Right renal cortex interstitium (tissue), 3 donors: ENCODE measurements around the gene SLC44A3. TPM values are rescaled to one million over a fixed set of nuclear protein-coding genes. Genes with fewer than 3 reads are reported as not detected.

Experiments used
- DNase-seq, 3 donors: peaks; one replicate each; pipeline ENCODE4 v3.0.0-alpha.2; 2013; ENCODE audit warnings: low read depth in 3 of 3, low spot score in 2 of 3
- polyA plus RNA-seq, 3 donors: library from polyadenylated mRNA; unstranded; fragments of 120-200 nt; gene quantifications; one replicate each; pipeline ENCODE4 v1.2.1, GENCODE V29; 2013; ENCODE audit not compliant: insufficient read length in 3 of 3

Gene SLC44A3
- polyA plus RNA-seq, 3 donors, result 83.5 to 123 (median 88.6) TPM

DNA sequence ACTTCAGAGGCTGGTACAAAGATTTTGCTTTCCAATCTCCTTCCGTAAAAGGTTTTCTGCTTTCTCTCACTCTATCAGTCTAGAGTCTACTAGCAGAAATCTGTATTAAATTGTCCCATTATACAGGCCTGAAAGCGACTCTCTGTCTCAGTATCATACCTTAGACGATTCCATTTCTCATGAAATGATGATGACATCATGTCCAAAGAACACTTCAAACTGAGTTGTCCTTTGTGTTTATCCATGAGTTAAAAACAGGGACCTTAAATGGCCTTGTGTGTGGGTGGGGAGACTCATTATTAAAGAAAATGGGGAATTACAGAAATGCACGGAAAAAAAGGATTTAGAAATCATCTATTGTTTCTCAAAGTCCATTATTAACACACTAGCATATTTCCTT, 21.0 kb upstream of the SLC44A3 start:
- no peak for DNase-seq

DNA sequence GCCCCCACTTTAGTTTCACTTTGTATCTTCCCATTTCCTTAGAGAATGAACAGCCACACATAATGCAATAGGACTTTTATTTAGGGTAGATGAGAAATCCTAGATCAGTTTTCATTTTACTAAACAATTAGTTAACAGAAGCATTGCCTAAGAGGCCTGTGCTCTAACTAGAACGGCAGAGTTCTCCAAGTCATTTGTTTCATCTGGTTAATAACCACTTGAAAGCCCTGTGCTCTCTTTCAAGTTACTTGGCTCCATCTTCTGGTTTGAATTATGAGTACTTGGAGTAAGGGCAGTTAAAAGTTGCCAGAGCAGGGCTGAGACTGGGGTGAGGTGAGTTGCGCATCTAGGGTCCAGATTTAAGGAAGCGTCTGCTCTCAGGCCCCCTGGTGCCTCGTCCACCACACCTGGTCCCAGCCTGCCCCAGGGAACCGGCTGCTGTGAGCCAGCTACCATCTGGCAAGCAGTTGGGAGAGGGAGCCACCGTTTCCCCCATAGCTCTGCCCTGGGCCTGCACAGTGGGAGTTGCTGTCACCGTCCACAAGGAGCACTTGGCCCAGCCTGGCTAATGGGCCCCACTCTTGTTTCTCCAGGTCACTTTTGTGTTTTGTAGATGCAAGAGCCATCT, 18.1 kb upstream of the SLC44A3 start:
- DNase-seq, result no peak

DNA sequence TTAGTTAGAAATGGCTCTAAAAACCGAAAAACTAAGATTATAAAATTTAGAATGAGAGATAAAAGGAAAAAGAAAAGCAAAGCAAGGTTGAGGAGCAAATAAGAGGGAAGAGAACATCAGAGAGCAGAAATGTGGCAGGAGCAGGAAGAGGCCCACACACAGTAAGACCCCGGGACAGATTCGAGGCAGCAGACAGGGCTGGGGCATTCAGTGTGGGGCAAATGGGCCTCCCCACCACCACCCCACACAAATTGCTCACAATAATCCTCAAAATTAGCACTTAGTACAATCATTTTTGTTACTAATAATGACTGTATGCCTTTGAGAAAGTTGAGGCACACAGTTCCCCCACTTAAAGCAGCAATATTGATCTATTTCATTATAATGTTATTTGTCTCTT, 17.1 kb upstream of the SLC44A3 start:
- no peak for DNase-seq

- no peak for DNase-seq
Measured at GRCh38 chr1:94803517-94804441, 16.4 kb upstream of the SLC44A3 start.

GRCh38 chr1:94804442-94804837, 15.7 kb upstream of the SLC44A3 start:
- DNase-seq, result no peak

- no peak for DNase-seq
Measured at GRCh38 chr1:94805912-94806311, 14.2 kb upstream of the SLC44A3 start.

DNA sequence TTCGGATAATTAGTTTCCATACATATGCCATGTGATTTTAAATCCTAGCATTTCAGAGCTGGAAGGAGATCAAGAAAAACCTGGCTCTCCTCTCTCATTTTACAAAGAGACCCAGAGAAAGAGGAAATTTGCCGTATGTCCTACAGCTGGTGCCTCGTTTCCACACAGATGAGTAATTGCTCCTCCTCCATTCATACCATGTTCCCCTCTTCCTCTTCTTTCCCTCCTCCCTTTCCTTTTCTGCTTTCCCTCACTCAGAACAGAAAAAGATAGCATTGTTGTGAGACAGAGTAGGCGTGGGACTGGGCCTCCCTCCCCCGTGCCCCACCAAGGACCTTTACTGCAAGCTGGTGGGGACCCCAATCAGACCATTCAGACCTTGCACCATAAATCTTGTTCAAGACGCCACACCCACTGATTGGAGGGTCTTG, 13.7 kb upstream of the SLC44A3 start:
- DNase-seq, result no peak

DNA sequence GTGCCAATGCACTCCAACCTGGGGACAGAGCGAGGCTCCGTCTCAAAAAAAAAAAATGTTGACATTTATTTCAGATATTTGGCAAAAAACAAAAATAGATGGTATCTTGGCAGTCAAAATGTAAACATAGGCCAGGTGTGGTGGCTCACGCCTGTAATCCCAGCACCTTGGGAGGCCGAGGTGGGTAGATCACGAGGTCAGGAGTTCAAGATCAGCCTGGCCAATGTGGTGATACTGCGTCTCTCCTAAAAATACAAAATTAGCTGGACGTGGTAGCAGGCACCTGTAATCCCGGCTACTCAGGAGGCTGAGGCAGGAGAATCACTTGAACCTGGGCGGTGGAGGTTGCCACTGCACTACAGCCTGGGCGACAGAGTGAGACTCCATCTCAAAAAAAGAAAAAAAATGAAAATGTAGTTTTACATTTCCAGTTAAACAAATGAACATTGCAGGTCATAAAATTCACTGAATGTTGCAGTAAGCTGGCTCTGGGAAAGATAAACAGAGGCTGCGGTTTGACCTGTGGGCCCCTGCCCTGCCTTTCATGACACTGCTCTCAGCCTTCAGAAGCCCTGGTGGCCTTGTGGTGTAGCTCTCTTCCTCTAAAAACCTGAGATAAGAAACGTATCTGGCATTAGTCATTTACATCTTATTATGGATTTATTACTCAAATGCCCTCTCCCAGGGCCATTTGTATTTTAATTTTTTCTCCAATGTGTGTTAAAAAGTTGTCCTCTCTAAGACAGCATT, 12.2 kb upstream of the SLC44A3 start:
- DNase-seq, result no peak

DNA sequence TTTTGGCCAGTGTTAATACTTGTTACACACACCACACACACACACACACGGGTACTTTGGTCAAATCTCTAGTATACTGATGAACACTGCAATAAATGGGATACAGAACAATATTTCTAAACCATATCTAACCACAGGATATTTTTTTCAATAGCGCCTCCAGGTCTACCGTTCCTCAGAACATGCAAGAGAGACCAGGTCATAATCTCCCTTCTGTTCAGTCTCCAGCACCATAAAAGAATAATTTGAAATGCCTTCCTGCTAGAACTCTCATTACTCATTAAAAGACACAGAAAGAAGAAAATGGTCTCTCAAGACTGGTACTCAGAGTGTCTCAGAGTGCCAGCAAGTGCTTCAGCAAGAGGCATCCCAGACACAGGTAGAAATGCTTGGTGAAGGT, 11.5 kb upstream of the SLC44A3 start:
- DNase-seq, result no peak

DNA sequence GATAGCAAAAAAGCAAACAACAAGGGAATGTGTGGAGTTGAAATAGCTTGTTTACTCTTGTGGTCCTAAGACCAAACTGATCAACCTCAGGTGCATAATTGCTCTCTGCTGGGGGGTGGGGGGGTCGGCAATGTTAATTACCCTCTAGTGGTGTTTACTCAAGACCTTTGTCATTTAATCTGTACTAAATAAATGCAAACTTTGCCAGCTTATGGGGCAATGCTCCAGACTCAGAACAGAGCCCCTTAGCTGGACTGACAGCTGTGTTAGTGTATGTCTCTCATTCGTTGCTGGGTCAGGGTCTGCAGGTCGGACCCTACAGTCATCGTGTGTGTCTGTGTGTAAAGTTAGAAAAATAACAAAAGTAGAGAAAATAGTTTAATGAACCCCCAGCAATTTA, 7.2 kb upstream of the SLC44A3 start:
- DNase-seq, result no peak

DNA sequence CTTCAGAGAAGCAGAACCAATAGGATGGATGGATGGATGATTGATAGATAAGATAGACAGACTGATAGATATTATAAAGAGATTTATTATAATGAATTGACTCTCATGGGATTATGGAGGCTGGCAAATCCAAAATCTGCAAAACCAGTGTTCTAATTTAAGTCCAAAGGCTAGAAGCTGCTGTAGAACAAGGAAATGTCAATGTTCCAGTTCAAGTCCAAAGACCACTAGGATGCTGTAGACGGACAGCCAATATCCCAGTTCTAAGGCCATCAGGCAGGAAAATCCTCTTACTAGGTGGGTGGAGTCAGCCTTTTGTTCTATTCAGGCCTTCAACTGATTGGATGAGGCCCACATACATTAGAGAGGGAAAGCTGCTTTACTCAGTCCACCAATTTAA, 4.1 kb upstream of the SLC44A3 start:
- DNase-seq, result no peak

GRCh38 chr1:94817712-94818111, 2.4 kb upstream of the SLC44A3 start:
- DNase-seq, result no peak

GRCh38 chr1:94819238-94819944, 766 bp upstream of the SLC44A3 start:
- no peak for DNase-seq

GRCh38 chr1:94820936-94821335, 779 bp downstream of the SLC44A3 start:
- DNase-seq, result no peak

DNA sequence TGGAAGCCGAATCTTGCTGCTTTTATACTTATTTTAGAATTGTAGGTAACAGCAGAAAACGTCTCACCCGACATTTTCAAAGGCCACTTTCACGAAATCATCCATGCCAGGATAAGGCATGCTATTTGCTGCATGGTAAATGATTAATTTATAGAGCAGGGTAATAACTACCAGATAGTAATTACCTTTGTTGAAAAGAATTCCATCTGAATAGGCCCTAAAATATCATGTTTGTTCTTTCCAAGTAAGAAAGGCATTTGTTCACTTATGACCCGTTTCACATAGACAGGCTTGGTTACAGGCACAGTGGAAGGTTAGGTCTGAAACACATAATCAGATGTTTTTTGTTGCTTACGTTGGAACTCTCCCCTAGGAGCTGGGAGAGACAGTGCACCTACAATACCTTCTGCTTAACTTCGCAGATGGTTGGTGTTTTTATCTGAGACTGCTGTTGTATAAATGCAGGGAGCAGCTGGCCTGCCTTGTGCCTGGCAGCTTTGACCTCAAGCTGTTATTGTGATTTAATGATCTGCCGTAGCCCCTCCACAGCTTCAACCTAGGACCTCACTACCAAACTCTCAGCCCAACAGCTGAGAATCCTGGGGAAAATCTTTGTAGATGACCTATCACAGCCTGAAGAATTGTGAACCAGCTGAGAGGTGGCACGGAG, 1.6 kb downstream of the SLC44A3 start:
- DNase-seq, result no peak

DNA sequence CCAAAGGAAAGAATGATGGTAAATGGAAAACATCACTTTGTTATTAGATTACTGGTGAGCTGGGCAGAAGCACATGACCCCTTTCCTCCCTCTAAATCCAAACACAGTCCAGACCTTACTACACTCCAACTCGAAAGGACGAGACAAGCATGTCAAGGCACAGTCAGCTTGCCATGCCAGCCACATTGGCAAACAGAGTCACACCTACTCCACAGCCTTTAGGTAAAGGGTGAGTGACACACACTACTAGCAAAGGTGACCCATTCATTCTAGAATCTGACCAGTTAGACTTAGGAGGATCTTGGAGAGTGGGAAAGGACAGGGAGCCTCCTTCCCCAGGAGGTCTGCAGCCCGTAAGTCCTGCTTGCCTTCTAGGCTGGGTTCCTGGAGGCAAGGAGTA, 3.0 kb downstream of the SLC44A3 start:
- DNase-seq, result no peak

DNA sequence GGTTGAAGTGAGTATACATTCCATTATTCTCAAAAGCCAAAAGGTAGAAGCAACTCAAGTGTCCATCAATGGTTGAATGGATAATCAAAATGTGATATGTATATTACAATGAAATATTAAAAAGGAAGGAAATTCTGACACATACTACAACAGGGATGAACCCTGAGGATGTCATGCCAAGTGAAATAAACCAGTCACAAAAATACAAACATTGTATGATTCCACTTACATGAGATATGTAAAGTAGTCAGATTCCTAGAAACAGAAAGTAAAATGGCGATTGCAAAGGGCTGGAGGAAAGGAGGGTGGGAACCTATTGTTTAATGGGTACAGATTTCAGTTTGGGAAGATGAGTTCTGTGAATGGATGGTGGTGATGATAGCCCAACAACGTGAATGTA, 5.8 kb downstream of the SLC44A3 start:
- DNase-seq, result no peak

- no peak for DNase-seq
Measured at GRCh38 chr1:94827434-94827833, 7.3 kb downstream of the SLC44A3 start.

DNA sequence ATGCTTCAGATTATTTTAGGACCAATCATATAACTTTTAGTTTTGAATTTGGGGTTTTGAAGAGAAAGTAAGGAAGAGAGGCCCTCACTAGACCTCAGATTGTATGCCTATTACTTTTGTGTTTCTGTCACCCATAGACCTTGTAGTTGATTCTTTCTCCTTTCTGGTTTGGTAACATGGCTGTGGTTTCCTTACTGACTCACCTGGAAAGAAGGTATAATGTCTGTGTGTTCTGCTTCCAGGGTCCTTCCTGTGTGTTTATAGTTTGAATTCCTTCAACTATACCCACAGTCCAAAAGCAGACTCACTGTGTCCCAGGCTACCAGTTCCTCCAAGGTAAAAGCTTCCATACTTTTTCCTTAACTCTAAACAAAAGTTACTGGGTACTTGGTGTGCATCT, 8.1 kb downstream of the SLC44A3 start:
- no peak for DNase-seq

DNA sequence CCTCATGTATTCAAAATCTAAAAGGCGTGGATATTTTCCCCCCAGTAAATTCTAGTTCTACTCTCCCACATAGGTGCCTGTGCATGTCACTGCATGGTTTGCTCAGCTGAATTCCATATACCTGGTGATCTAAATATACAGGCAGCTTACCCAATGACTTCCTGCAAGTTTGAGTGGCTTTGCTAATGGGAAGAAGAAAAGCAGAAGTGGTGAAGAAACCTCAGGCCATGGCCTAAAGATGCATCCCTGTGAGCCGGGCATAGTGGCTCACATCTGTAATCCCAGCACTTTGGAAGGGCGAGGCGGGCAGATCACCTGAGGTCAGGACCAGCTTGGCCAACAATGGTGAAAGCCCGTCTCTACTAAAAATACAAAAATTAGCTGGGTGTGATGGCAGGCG, 11.5 kb downstream of the SLC44A3 start:
- no peak for DNase-seq
